Bronchial smooth muscle cell (primary cell): ENCODE measurements around the gene OSGEPL1. TPM values are rescaled to one million over a fixed set of nuclear protein-coding genes. Genes with fewer than 3 reads are reported as not detected.

Experiments used
- total RNA-seq: library from RNA; depleted of rRNA; stranded (reverse); fragments of >200 nt; gene quantifications from 2 replicates; pipeline ENCODE4 v1.2.1, GENCODE V29; 2014

Gene OSGEPL1
- total RNA-seq = 3.9 and 8.0 TPM in 2 replicates

GRCh38 chr2:189762551-189763298, at the start of gene OSGEPL1:
TSS of gene OSGEPL1 (minus strand) at chr2:189762792. CDS start at chr2:189761640, 1,152 bp downstream.

DNA sequence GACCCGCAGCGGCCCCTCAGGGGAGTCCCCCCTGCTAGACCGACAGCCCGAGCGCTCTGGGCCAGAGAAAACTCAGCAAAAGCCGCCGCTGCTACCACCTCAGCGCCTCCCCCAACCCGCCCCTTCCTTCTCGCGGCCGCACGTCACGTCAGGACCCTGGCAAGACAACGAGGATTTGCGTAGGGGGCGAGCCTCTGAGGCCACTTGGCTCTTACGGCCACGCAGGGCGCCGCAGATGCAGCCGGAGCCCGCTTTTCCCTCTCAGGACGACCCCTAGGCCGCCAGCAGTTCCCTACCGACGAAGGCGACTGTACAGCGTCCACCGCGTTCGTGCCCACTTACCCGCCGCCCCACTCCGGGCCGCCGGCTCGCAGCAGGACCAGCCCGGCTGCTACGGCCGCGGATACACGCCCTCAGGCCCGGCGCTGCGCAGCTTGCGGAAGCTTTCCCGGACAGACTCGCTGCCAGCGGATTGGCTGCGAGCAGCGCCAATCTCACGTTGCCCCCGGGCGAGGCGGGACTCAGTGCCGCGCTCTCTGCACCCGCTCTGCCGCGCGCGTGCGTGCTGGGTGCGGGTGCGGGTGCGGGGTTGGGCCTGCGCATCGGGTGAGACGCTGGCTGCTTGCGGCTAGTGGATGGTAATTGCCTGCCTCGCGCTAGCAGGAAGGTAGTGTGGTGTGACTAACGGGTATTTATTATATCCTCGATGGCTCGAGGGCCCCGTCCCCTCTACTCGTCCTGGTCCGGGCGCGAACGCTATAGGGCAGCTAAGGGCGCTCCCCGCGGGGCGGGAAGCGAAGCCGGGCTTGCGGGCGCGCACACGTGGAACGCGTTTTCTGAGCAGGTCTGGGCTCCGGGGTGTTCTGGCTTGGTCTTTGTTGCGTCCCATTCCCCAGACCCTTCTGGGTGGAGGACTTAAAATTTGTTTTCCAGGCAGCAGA, 21.6 kb upstream of the OSGEPL1 start, which contains the start of the genes ORMDL1 and PMS1:
Gene ORMDL1, minus strand, starts transcription at position 413 of the 941 bp plus-strand sequence. CDS start 1,744 bp downstream, outside the sequence.
Gene PMS1, plus strand, starts transcription at position 524 of the 941 bp plus-strand sequence. CDS start 7,360 bp downstream, outside the sequence.

Other genes with a start within 250 kb of the OSGEPL1 start
- gene SLC40A1, start 182.0 kb downstream of the OSGEPL1 start, total RNA-seq = 47.0 and 76.7 TPM in 2 replicates
- 47.9 and 51.1 TPM in 2 replicates for gene ASNSD1, start 101.3 kb downstream of the OSGEPL1 start, total RNA-seq
- 9.2 and 9.5 TPM in 2 replicates for gene ANKAR, start 88.1 kb downstream of the OSGEPL1 start, total RNA-seq
- gene ORMDL1, start 21.5 kb upstream of the OSGEPL1 start, total RNA-seq = 32.3 and 34.0 TPM in 2 replicates
- 20.8 and 21.3 TPM in 2 replicates for gene PMS1, start 21.7 kb upstream of the OSGEPL1 start, total RNA-seq